ENCODE data around the gene SPTBN1.
A peak's percentile ranks its signal among the peaks of the same experiment; 100 is the strongest.

GRCh38 chr2:54549430-54549829 lies 93.3 kb downstream of the SPTBN1 start:
- TF ChIP-seq GATA2 (IDR thresholded peaks at IDR 0.05; ENCODE audit: low read depth, low read length) (peak; percentile 31; the same call in 1 of the 2 replicates), GATA3 (IDR thresholded peaks at IDR 0.05; ENCODE audit: low read depth, low read length) (no peak)

Data from SH-SY5Y (cell line).